NCI-H69 (cell line): Measurements from ENCODE around the gene CHD9.
"Not testable (repeated sequence)": the region's sequence is repeated elsewhere in the genome, so short reads cannot be mapped to it uniquely, and the experiment has no call there.

ENCODE experiments used
- DNase-seq: peaks from one replicate; lab custom pipeline; 2025; lab: John Stamatoyannopoulos, UW

Gene CHD9

DNA sequence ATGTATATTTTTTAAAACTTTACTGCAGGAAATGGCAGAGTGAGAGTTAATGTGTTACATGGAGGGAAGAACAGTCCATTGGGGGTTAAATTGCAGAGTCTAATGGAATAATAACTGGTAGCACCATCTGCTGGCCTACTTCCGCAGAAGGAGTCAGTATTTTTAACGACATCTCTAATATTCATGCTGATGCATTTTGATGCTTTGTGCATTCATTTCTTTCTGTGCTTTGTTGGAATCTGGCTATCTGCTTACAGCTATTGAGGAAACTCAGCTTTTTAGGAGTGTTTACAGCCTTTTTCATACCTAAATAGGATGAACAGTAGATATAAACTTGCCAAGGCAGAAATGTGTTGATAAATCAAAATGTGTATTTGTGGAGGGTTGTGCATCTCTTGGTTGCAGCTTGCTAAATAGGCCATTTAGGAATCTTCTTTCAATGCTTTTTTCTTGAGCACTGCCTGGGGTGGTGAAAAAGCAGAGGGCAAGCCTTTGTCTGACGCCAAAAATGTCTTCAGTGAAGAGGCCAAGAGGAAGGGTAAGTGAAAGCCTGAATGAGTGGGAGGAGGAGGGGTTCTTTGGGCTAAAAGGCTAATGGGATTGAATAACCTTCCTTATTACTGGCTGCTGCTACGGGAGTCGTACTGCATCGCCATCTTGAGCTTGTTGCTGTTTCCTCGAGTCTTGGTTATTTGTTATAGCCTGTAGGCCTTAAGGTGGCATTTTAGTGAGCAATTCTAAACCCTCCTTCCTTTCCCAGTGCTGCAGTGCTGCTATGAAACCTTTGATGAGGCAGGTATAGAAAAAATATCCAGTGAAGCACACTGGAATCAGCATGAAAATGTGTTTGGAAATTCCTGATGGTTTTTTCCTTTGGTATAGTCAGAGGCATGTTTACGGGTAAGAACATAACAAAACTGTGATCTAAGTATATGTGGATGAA is 153.3 kb downstream of the CHD9 start:
- DNase-seq: peak; percentile 90

DNA sequence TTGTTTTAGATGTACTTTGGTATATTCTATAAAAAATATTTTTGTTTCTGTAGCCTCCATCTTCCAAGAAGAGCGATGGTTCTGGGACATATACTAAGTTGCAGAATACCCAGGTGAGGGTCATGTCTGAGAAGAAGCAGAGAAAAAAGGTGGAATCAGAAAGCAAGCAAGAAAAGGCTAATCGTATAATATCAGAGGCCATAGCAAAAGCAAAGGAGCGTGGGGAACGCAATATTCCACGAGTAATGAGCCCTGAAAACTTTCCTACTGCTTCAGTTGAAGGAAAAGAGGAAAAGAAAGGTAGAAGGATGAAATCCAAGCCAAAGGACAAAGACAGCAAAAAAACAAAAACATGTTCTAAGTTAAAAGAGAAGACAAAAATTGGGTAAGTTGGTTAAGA is 154.6 kb downstream of the CHD9 start:
- DNase-seq: peak; percentile 25

DNA sequence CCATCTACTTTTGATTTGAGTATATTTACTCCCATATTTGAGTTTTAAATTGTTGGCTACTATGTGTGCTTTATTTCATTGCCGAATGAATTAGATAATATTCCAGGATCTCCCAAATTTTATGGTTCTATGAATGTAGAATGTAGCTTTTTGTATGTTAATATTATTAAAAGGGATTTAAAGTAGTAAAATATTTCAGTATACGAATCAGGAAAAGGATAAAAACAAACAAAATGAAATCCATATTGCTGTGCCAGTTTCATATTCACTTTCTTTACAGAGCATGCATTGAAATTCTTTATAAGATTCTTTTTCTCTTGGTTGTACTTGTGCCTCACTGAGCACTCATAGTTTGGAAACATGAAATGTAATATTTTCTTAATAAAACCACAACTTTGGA is 155.1 kb downstream of the CHD9 start:
- DNase-seq: no peak

DNA sequence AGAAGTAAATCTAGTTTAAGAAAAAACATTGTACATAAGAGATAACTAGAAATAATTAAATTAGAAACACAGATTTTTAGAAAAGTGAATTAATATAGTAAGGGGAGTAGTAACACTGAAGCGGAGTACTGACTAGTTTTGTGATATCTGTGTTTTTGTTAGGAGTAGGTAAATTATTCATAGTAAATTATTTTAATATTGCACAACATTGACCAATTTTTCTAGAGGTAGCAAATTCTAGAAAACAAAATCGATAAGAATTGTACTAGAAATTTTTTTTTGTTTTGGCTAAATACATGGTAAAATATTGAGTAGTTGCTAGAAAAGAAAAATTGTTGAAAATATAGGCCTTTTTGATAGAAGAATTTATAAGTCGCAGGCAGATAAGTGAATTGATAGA is 156.5 kb downstream of the CHD9 start:
- DNase-seq: no peak

DNA sequence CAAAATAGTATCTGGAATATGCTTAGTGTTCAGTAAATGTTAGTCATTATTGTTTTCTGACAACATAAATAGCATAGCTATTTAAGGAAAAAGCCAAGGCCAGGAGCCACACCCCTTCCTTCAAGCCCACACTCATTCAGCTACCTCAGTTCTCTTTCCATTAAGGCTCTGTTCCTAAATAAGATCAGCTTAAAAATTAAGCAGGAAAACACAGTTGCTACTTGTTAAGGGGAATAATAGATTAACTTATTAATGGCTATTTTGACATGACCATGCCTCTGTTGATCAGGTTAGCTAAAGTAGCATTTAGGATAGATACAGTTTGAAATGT is 158.1 kb downstream of the CHD9 start:
- no peak for DNase-seq

DNA sequence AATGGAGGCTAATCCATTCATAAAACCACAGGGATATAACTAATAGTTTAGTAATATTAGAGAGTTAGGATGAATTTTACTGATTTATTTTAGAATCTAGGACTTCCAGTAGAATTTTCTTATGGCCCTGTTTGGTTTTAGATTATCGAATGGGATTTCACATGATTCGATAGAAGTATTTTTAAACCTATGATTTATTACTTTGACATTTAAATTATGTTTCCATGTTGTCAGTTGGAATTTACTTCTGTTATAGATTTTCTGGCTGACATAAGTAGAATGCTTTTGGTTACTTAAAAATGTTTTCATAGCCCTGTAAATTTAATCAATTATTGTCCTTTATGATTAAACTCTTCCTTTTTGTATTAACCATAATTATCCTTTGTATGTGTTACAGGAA is 158.8 kb downstream of the CHD9 start:
- no peak for DNase-seq

DNA sequence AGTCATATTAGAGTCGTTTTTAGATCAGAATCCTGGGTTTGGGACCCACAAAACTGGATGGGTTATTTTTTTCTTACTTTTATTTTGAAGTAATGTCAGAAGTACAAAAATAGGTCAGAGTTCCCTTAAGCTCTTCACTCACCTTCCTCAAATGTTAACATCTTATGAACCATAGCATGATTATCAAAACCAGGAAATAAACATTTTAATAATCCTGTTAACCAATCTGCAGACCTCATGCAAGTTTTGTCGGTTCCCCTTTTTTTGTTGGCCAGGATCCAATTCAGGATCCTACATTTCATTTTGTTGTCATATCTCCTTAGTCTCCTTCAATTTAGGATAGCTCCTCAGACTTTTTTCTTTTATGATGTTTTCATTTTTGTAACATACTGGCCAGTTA is 162.0 kb downstream of the CHD9 start:
- DNase-seq: no peak

DNA sequence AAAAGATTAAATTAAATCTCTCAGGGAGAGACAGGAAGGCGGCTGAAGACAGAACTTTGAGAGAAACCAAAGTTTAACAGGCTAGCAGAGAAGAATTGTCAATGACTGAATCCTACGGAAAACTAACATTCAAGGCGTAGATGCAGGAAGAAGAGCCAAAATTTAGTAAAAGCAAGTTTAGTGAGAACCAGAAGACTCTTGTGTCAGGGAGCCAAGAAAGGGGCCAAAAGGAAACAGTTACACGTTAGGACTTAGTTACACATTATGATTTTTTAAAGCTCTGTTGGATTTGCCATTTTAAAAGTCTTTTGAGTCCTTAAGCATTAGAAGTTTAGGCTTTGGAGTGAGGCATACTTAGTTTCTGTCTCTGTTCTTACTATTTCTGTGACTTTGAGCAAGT is 164.6 kb downstream of the CHD9 start:
- no peak for DNase-seq

DNA sequence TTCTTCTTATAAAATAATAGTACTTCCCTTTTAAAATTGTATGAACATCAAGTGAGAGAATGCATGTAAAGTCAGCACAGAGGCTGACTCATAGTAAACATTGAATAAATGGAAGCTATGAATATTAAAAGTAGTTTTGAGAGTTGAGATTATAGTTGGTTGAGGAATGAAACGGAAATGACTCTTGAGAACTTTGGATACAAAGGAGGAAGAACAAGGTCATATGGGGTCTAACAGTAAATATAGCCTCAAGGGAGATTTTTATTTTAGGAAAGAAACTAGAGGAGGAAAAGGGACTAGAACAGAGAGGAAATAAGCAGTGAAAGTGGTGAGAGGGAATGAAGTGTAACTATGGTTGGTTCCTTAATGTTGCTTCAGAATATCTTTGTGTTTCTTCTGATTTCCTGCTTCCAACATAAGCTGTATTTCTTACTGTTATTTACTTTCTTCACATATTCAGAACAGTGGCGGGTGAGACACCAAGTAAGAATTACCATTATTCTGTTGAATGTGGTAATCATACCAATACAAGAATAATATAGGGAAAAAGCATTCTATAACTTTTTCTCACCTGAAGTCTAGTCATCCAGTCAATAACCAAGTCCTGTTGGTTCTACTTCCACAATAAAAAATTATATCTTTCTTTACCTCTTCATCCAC is 165.1 kb downstream of the CHD9 start:
- no peak for DNase-seq

DNA sequence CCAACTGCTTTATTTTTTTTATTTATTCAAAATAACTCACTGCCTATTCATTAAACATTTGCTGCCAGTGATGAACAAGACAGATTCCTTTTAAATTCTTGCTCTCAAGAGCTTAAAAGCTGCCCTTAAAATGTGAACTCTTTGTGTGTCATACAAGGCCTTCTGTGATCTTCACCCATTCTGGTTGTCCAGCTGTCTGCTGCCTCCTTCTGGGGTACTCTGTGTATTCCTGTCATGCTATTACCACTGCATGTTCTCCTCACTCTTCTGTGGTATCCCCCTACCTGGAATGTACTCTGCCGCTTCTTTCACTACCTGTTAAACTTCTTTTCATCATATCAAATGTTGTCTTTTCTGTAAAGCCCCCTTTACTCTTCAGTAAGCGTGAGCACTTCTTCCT is 165.8 kb downstream of the CHD9 start:
- peak; percentile 3 for DNase-seq

DNA sequence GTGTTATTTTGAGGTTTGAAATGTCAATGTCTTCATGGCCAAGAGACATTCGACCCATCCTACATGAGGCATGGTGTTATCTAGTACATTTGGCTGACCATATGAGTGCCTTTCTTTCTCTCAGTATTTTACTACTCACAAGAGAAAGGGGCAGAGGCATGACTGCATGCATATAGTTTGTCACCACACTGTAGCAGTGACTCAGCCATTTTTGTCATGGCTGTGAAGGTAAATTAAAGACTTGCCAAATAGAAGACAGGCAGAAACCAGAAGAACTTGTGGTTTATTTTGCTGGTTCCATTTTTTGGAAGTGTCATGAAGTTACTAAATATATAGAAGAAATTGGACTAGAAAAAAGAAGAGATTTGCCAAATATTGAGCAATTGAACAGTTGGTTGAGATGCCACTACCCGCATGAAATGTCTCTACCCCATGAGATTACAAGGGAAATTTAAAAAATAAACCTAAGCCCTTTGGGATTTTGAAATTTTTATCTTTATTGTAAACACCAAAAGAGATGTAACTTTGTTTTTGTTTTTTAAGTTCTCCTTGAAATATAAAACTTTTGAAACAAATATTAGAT is 170.3 kb downstream of the CHD9 start:
- no peak for DNase-seq

DNA sequence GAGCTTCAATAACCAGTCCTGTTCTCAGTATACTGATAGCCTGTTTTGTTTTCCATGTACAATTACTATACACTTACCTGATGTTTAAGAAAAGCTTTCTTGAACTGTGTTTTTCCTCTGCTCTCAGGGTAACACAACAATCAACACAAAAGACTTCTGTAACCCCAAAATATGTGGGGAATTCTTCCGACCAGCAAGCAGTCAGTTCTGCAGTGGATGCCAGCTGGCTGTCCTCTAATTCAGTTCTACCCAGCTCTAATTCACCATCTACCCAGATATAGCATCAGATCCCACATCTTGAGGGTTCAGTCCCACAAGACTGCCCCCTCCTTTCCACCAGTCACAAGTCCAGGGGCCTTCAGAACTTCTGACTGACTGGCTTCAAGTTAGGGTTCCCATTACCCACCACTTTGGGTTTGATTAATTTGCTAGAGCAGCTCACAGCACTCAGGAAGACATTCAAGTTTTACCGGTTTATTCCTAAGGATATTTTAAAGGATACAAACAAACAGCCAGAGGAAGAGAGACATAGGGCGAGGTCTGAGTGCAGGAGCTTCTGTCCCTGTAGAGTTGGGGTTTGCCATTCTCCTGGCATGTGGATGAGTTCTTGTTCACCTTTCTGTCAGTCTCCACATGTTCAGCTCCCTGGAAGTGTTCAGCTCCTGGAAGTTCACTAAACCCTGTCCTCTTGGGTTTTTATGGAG is 178.2 kb downstream of the CHD9 start:
- no peak for DNase-seq

DNA sequence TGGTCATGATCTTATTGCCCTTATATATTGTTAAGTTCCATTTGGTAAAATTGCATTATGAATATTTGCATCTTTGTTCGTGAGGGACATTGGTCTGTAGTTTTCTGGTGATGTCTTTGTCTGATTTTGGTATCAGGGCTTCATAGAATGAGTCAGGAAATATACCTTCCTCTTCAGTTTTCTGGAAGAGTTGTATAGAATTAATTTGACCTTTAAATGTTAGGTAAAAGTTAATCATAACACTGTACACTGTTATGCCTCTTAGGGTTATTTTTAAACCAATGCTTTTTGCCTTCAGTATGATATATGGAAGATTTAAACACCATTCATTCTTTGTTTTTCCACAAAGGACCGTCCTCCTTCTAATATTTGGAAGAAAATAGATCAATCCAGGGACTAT is 180.0 kb downstream of the CHD9 start:
- no peak for DNase-seq

DNA sequence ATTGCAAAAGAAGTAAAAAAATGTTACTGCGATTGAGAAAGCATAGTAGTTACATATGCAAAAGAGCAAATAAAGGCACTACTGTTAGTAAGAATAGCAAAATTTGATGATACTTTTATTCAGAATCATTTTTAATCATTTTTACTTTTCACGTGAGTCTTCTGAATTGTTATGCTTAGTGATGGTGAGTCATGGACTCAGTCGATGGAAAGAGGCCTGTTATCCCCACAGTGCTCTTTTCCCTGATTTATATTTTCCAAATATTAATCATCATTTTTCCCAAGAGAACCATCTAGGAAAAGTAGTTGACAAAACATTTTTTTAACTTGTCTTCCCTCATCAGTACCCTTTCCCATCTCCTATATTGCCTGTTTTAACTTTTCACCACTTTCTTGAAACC is 181.1 kb downstream of the CHD9 start:
- DNase-seq: no peak

DNA sequence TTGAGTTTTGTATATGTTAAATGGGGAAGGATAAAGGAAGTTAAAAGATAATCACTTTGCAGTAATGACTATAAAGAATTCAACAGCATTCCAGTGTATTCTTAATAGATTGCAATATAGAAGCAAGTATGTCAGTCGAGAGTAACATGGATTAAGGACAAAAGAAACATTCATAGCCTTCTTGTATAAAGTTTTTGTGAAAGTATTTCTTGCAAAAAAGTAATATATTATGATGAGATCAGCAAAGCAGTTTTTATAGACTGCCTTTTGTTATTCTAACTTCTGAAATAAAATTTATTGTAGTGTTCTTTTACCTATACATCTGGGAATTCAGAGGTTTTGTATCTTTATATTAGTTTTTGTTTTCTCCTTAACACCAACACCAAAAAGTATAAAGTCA is 194.5 kb downstream of the CHD9 start:
- no peak for DNase-seq

DNA sequence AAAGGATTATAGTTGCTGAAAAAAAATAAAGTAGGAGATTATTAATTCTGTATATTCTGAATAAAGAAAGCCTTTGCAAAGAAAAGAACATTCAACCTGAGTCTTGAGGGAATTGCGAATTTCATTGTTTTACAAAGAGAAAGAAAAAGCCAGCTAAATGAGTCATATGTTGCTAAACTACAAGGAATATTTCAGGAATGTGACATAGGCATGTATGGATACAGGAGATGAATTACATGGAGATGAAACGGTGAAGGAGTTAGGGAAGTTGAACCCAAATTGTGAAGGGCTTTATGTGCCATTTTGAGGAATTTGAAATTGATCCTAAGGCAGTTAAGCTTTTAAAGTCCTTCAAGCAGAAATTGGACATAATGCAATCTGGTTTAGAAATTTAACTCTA is 202.2 kb downstream of the CHD9 start:
- no peak for DNase-seq

DNA sequence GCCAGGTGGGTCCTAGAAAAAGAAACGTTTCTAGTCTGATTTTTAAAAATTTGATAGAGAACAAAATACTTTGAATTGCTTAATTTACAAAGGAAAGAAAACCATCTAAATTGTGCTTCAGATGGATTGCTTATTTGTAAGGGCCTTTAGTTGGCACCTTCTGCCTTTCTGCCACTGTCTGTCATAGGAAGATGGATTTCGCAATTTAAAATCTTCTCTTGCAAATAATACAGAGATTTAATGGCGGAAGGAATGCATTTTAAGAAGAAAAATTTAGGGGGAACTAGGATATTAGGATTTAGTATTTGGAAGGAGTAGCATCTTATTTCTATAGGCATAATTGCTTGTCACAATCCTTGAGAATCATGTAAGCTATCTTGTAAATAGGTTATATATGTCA is 204.0 kb downstream of the CHD9 start:
- DNase-seq: no peak

DNA sequence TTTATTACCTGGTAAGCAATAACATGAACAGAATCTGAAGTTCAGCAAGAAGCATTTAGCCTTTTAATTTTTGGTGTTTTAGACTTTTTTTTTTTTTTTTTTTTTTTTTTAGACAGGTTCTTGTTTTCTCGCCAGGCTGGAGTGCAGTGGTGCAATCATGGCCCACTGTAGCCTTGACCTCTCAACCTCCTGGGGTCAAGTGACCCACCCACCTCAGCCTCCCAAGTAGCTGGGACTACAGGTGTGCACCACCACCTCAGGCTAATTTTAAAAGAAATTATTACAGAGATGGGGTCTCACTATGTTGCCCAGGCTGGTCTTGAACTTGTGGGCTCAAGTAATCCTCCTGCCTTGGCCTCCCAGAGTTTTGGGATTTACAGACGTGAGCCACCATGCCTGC is 206.5 kb downstream of the CHD9 start:
- no peak for DNase-seq

DNA sequence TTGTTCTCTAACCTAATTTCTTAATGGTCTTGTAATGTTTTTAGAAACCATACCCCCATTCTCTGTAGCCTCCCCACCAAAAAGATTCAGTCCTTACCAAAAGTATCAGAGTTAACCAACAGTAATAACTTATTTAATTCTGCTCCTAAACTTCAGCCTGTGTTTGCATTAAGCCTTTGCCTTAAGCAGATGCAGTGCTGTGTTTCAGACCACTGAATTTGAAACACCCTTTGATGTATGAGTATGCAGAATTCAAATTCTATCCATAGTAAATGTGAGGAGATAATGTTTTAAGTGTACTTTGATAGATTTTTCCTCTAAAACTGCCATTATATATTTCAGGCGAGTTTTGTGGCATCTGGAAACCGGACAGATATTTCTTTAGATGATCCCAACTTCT is 207.9 kb downstream of the CHD9 start:
- DNase-seq: no peak

DNA sequence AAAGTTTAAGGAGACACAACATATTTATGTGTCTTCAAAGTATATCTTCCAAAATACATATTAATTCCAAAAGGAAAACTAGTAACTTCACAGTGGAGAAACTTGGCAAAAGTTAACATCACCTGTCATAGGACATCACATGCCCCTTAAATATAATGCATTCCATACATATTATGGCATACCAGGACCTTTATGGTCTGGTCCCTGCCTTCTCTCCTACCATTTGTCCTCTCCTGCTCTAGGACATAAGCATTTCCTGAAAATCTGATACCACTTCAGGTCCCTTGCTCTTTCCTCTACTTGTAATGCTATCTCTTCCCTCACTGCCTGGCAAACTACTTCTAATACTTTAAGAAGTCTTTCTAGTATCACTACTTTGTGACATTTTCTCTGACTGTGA is 211.4 kb downstream of the CHD9 start:
- no peak for DNase-seq

DNA sequence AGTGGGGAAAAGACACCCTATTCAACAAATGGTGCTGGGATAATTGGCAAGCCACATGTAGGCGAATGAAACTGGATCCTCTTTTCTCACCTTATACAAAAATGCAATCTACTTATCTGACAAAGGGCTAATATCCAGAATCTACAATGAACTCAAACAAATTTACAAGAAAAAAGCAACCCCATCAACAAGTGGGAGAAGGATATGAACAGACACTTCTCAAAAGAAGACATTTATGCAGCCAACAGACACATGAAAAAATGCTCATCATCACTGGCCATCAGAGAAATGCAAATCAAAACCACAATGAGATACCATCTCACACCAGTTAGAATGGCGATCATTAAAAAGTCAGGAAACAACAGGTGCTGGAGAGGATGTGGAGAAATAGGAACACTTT is 223.7 kb downstream of the CHD9 start:
- DNase-seq: not testable (repeated sequence)

DNA sequence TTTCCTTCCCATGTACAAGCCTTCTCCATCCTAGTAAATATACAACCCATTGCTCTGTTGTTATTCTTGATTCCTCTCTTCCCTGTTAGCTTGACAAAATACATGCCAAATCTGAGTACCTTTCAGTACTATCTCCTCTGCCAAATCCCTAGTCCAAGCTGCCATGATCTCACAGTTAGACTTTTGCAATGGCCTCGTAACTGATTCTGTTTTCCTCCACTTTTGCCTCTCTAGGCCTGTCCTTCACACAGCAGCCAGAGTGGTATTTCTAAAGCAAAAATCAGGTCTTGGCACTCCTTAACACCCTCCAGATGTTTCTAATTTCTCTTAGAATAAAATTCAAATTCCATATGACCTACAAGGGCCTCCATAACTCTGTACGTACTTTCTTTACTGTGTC is 226.5 kb downstream of the CHD9 start:
- DNase-seq: no peak

DNA sequence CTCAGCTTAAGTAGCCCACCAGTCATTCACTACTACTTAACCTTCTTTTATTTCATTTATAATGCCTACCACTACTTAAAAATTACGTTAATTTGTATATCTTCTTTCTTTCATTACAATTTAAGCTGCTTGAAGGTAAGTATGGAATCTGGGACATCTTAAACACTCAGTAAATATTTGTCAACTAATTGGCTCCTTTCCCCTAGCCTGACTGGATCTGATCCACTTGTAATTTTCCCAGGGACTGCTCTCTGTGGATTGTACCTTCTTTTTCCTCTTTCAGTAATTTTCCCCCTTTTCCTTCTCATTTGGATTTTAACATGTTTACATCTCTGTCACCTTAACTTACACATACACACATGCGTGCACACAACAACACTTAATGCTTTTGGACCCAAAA is 227.1 kb downstream of the CHD9 start:
- DNase-seq: no peak
